GM21576 (cell line): ENCODE measurements around the gene CYP4F11.
"Not testable (repeated sequence)": the region's sequence is repeated elsewhere in the genome, so short reads cannot be mapped to it uniquely, and the experiment has no call there.

Source experiments
- ATAC-seq: cut with Tn5 transposase; IDR thresholded peaks from one replicate; pipeline ENCODE4 v1.9.1; 2021; ENCODE audit warnings: mild to moderate bottlenecking, moderate library complexity; ENCODE audit not compliant: unreplicated experiment

The CYP4F11 gene

GRCh38 chr19:15926484-15926883, 7.8 kb downstream of the CYP4F11 start:
- ATAC-seq: no peak

- ATAC-seq: no peak
These were observed 10.6 kb downstream of the CYP4F11 start for GRCh38 chr19:15923702-15924101.

DNA sequence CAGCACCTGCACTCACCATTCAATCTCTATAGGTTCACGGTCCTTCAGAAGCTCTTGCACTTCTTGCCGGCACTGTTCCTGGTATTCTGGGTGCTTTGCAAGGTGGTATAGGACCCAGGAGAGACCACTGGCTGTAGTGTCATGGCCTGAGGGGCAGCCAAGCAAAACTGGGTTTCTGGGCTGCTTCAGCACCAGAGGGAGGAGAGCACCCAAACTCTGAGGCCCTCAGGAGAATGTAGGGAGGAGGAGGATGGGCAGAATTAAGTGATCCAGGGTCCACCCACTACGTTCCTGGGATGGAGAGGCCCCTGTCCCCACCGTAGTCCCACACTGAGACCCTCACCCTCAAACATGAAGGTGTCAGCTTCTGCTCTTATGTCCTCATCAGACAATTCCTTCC, 12.3 kb downstream of the CYP4F11 start:
- no peak for ATAC-seq

DNA sequence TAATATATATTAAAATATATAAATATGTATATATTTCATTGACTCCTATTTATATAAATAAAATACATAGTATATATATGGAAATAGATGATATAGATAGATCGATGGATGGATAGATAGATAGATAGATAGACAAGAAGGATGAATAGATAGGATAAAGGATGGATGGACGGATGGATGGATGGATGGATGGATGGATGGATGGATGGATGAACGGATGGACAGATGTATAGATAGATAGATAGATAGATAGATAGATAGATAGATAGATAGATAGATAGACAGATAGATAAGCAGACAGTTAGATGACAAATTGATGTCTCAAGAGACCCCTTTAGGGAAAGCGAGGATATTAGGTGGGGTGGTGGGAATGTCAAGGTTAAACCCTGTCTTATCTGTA, 15.1 kb downstream of the CYP4F11 start:
- ATAC-seq: no peak

DNA sequence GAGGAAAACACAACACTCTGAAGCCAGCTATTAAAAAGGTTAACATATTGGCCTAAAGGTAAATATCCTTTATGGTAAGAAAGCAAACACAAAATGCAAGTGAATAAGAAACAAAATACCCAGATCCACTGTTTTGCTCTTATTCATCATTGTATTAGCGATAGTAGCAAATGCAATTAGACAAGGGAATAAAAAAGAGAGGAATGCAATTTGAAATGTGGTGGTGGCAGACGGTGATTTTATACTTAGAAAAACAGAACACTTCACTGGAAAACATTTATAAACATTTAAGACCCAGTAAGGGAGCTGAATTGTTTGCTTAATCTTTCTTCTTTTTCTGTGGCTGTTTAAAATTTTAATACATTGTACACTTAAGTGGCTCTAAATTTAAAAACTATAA, 19.2 kb downstream of the CYP4F11 start:
- ATAC-seq: no peak

DNA sequence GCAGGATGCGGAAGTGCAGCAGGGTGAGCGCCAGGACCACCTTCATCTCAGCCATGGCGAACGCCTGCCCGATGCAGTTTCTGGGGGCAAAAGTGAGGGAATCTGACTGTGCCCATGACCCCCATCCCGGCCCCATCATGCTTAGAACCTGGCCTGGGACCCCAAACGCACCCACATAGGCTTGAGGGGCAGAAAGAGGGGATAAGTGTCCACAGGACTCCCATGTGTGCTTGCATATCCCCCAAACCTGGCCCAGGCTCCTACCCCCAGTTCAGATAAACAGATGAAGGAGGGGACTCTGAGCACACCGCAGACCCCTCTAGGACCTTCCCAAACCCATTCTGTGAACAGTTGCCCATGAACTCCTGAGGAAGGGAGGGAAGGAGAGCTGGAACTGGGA, 20.5 kb downstream of the CYP4F11 start:
- no peak for ATAC-seq

GRCh38 chr19:15913384-15913783, 20.9 kb downstream of the CYP4F11 start:
- no peak for ATAC-seq

- no peak for ATAC-seq
These were observed 22.6 kb downstream of the CYP4F11 start for GRCh38 chr19:15911599-15912235.

GRCh38 chr19:15905026-15905425, 29.3 kb downstream of the CYP4F11 start:
- no peak for ATAC-seq

- ATAC-seq: not testable (repeated sequence)
These were observed 31.4 kb downstream of the CYP4F11 start for GRCh38 chr19:15902898-15903297.

GRCh38 chr19:15902254-15902653, 32.1 kb downstream of the CYP4F11 start:
- ATAC-seq: no peak

DNA sequence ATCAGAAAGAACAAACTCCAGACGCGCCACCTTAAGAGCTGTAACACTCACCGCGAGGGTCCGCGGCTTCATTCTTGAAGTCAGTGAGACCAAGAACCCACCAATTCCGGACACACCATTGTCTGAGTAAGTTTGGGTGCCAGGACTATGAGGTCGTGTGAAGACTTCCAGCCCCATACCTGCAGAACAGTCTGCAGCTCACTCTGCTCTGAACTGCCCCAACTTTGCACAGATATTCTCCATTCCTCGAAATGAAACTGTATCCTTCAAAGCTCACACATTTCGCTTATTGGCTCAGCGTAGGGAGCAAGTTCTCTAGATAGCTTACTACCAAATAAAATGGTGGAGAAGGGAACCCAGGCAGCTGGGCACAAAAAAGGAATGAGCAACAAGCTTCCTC, 33.8 kb downstream of the CYP4F11 start:
- no peak for ATAC-seq

DNA sequence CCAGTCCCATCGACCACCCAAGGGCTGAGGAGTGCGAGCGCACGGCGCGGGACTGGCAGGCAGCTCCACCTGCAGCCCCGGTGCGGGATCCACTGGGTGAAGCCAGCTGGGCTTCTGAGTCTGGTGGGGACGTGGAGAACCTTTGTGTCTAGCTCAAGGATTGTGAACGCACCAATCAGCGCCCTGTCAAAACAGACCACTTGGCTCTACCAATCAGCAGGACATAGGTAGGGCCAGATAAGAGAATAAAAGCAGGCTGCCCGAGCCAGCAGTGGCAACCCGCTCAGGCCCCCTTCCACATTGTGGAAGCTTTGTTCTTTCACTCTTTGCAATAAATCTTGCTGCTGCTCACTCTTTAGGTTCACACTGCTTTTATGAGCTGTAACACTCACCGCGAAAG, 34.3 kb downstream of the CYP4F11 start:
- ATAC-seq: not testable (repeated sequence)

DNA sequence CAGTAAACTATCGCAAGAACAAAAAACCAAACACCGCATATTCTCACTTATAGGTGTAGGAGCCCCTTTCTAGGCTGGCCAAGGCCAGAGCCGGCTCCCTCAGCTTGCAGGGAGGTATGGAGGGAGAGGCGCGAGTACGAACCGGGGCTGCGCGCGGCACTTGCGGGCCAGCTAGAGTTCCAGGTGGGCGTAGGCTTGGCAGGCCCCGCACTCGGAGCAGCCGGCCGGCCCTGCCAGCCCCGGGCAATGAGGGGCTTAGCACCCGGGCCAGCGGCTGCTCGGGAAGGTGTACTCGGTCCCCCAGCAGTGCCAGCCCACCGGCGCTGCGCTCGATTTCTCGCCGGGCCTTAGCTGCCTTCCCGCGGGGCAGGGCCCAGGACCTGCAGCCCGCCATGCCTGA, 34.8 kb downstream of the CYP4F11 start:
- ATAC-seq: not testable (repeated sequence)

GRCh38 chr19:15897738-15898276, 36.5 kb downstream of the CYP4F11 start, which contains the start of gene CYP4F2:
CYP4F2 (minus strand) TSS chr19:15898074; CDS start chr19:15897611, 463 bp downstream.
- no peak for ATAC-seq

DNA sequence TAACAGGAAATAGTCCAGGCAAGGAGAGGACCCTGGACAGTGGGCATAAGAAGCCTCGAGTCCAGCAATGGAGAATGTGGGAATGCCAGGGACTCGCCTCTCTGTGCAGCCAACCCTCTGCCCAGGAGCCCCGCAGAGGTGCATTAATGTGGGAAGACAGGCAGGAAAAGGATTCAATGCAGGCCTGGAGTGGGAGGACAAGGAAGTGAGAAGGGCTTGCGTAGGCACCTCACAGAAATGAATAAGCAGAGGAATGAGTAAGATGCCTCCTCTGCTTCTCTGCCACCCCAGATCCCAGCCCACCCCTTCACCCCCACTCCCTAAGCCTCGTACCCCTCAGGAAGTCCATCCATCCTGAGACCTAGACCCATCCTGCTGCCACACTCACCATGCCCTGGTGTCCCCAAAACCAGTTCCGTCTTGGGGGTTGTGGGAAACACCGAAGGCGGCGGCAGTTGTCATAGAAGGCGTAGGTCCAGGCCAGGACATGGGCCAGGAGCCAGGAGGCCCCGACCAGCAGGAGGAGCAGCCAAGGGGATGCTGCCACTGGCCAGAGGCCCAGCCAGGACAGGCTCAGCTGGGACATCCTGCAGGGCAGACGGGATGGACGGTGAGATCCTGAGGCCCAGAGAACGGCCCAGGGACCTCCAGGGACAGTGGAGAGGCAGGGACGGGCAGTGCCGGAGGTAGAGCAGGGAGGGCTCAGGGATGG, 37.1 kb downstream of the CYP4F11 start:
- ATAC-seq: no peak

- ATAC-seq: no peak
These were observed 38.4 kb downstream of the CYP4F11 start for GRCh38 chr19:15895876-15896430.

GRCh38 chr19:15894359-15894758, 40.0 kb downstream of the CYP4F11 start:
- ATAC-seq: no peak

DNA sequence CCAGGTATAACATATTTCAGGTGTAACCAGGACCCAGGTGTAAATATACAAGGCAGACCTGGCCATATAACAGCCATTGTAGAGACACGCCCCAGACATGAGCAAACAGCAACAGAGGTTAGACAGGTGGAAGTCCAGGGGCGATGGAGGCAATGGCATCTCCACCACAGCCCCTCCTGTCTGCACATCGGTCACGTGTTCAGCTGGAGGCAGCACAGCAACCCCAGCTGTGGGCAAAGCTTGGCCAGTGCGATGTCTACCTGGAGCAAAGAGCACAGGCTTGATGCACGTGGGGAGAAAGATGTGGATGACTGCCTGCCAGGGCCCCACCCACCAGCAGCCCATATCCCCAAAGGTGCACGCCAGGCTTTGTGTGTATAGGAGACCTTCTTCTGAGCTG, 40.9 kb downstream of the CYP4F11 start:
- no peak for ATAC-seq

- no peak for ATAC-seq
These were observed 42.3 kb downstream of the CYP4F11 start for GRCh38 chr19:15892012-15892411.

GRCh38 chr19:15891434-15891833, 42.9 kb downstream of the CYP4F11 start:
- no peak for ATAC-seq

DNA sequence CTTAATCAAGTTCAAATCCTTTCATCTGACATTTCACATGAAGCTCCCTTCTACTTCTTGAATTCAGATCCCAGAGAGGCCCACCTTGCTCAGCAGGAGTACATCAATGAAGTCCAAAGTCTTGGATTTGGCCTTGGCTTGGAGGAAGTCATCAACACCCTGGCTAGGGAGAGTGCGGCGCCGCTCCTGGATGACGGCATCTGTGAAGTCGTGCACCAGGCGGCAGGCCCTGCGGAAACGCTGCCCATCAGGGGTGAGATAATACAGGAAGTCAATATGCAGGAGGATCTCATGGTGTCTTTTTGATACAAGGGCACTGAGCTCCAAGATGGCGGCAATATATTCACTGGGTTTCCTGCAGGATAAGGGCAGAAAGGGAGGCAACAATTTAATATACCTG, 45.0 kb downstream of the CYP4F11 start:
- ATAC-seq: not testable (repeated sequence)
